ENCODE results near the gene FABP7.

The FABP7 gene

DNA sequence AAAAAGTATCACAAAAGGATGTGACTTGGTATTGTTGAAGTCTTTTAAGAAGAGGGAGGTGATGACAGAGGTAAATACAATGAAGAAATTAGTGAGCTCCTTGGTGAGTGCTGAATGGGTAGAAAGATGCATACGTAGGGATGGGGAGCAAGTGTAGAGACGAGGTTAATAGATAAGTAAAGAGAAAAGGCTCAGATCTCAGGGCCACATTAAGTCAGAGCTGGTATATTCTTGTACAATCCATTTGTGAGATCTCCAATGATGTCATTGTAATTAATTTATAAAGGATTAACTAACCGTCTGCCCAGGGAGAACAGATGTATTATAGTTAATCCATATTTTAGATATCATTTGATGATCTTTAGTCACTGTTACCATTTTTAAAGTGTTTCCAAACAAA is 52.9 kb downstream of the FABP7 start:
- in situ Hi-C loops (cut with MboI; ENCODE audit: low sequenced_read_pairs): no loop called here

DNA sequence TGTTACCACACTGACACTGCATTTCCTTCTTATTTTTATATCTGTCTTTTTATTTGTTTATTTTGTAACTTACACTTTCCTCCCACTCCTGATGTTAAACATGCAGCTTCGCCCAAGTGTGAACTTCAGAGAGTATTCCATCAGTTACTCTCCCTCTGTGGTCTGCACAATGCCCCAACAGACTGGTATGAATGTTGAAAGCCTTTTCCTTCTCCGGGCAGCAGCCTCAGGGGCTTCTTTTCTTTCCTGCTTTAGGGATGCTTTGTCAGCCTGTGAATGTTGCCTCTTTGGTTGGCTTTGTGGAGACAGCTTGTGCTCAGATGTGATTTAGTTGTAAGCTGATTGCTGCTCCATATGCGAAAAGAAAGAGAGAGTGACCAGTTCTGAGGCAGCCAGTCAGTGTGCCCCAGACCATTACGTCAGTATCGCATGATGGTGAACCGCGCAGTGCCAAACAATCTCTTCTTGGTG is 53.5 kb downstream of the FABP7 start:
- in situ Hi-C loops (cut with MboI; ENCODE audit: low sequenced_read_pairs): no loop called here

All from hTERT RPE-1 (cell line).